Measurements from ENCODE around the gene EFCAB14.

GRCh38 chr1:46654012-46654411, 64.9 kb downstream of the EFCAB14 start:
- TF ChIP-seq CTCF (IDR thresholded peaks at IDR 0.05) (no peak), EZH2 (IDR thresholded peaks at IDR 0.05) (no peak)
